SK-N-SH (cell line): ENCODE measurements around the gene HBG1. TPM values are rescaled to one million over a fixed set of nuclear protein-coding genes. Genes with fewer than 3 reads are reported as not detected.

Experiments used
- CTCF ChIA-PET: fragments of 300-600, 350-600 bp; formaldehyde crosslinking; extraction: SDS; loops from one replicate; lab custom pipeline; 2021; lab: Yijun Ruan, JAX
- POLR2A ChIA-PET: fragments of 350-600 bp; sonication (Branson Sonifier 250); formaldehyde crosslinking; extraction: SDS; loops from one replicate; lab custom pipeline; 2020; ENCODE audit warnings: antibody characterized with exemption, inconsistent platforms; lab: Yijun Ruan, JAX
- DNase-seq: peaks from one replicate; pipeline ENCODE4 v3.0.0; 2012
- H2AFZ ChIP-seq: fragments of 200-600 bp; sonication (generic); 2 replicates; pipeline ENCODE4 v1.8.1; 2016; ENCODE audit warnings: antibody characterized with exemption, mild to moderate bottlenecking, low read depth
- H3F3A ChIP-seq: fragments of 200-600 bp; sonication (generic); replicated peaks from 2 replicates; pipeline ENCODE3; 2016; ENCODE audit warnings: antibody characterized with exemption, mild to moderate bottlenecking; ENCODE audit not compliant: insufficient read depth
- H3K27ac ChIP-seq, 2 experiments: fragments of 200-500 bp in 1 of 2; fragments of 200-600 bp in 1 of 2; sonication (Bioruptor generic) in 1 of 2; sonication (generic), shearing (Covaris generic) in 1 of 2; 2 replicates each; pipeline versions ENCODE4 v1.5.1 to v1.6.1; 2014 to 2016; ENCODE audit warnings: low read depth in 2 of 2, inconsistent platforms in 1 of 2, low read length in 1 of 2, mild to moderate bottlenecking in 1 of 2, mixed read lengths in 1 of 2
- H3K27me3 ChIP-seq: fragments of 200-600 bp; sonication (generic), shearing (Covaris generic); 2 replicates; pipeline ENCODE4 v1.6.1; 2016; ENCODE audit warnings: mixed run types; ENCODE audit not compliant: insufficient read depth
- H3K36me3 ChIP-seq, 2 experiments: fragments of 200-500 bp in 1 of 2; fragments of 200-600 bp in 1 of 2; sonication (Bioruptor generic) in 1 of 2; sonication (generic) in 1 of 2; replicated peaks in 1 of 2; 2 replicates each; pipeline versions ENCODE3 to v1.5.1; 2014 to 2016; ENCODE audit warnings: low read length in 1 of 2, mild to moderate bottlenecking in 1 of 2; ENCODE audit not compliant: insufficient read depth in 2 of 2, control insufficient read depth in 1 of 2
- H3K4me1 ChIP-seq, 2 experiments: fragments of 200-500 bp in 1 of 2; fragments of 200-600 bp in 1 of 2; sonication (Bioruptor generic) in 1 of 2; sonication (generic), shearing (Covaris generic) in 1 of 2; 2 replicates each; pipeline versions ENCODE4 v1.5.1 to v1.6.1; 2014 to 2016; ENCODE audit warnings: low read depth in 1 of 2, low read length in 1 of 2, mixed run types in 1 of 2; ENCODE audit not compliant: insufficient read depth in 2 of 2, control insufficient read depth in 1 of 2
- H3K4me2 ChIP-seq: fragments of 200-600 bp; sonication (generic), shearing (Covaris generic); 2 replicates; pipeline ENCODE4 v1.6.1; 2017; ENCODE audit warnings: mixed run types
- H3K4me3 ChIP-seq, 2 experiments: fragments of 200-500 bp in 1 of 2; fragments of 200-600 bp in 1 of 2; sonication (Bioruptor generic) in 1 of 2; sonication (generic), shearing (Covaris generic) in 1 of 2; 2 replicates each; pipeline versions ENCODE4 v1.5.1 to v1.8.1; 2014 to 2016; ENCODE audit warnings: low read depth in 2 of 2, inconsistent platforms in 1 of 2, low read length in 1 of 2, mild to moderate bottlenecking in 1 of 2, mixed read lengths in 1 of 2, moderate library complexity in 1 of 2
- H3K79me2 ChIP-seq: fragments of 200-600 bp; sonication (generic); 2 replicates; pipeline ENCODE4 v1.8.1; 2017; ENCODE audit warnings: mild to moderate bottlenecking; ENCODE audit not compliant: insufficient read depth
- H3K9ac ChIP-seq: fragments of 200-600 bp; sonication (generic); 2 replicates; pipeline ENCODE4 v1.6.1; 2017; ENCODE audit warnings: mixed run types
- H3K9me2 ChIP-seq: fragments of 200-600 bp; sonication (generic); 2 replicates; pipeline ENCODE4 v1.6.1; 2017; ENCODE audit warnings: mixed run types
- H3K9me3 ChIP-seq: fragments of 200-600 bp; sonication (generic); 2 replicates; pipeline ENCODE4 v1.6.1; 2017; ENCODE audit warnings: mixed run types, mild to moderate bottlenecking, moderate library complexity
- H4K20me1 ChIP-seq: fragments of 200-600 bp; sonication (generic); 2 replicates; pipeline ENCODE4 v1.6.1; 2017; ENCODE audit warnings: mild to moderate bottlenecking, mixed run types; ENCODE audit not compliant: insufficient read depth
- EP300 ChIP-seq, 2 experiments: IDR thresholded peaks; 2 replicates each; pipeline versions ENCODE4 v1.4.0 to v1.6.1; 2012; ENCODE audit warnings: borderline replicate concordance in 1 of 2, low read depth in 1 of 2, low read length in 1 of 2
- FOXM1 ChIP-seq: IDR thresholded peaks from 2 replicates; pipeline ENCODE4 v1.4.0; 2012; ENCODE audit warnings: low read depth, mild to moderate bottlenecking
- MEF2A ChIP-seq: IDR thresholded peaks from 2 replicates; pipeline ENCODE4 v1.4.0; 2012; ENCODE audit warnings: low read depth, borderline replicate concordance
- NRF1 ChIP-seq: IDR thresholded peaks from 2 replicates; pipeline ENCODE4 v1.6.1; 2012; ENCODE audit warnings: low read depth, mild to moderate bottlenecking, low read length
- POLR2AphosphoS5 ChIP-seq: IDR thresholded peaks from 2 replicates; pipeline ENCODE4 v1.6.1; 2012; ENCODE audit warnings: low read depth, low read length
- RCOR1 ChIP-seq: fragments of 150-350 bp; IDR thresholded peaks from 2 replicates; pipeline ENCODE4 v1.6.1; 2017; ENCODE audit warnings: antibody characterized with exemption, low read length
- SIN3A ChIP-seq: IDR thresholded peaks from 2 replicates; pipeline ENCODE4 v1.6.1; 2012; ENCODE audit warnings: low read depth, mild to moderate bottlenecking, low read length, moderate library complexity, borderline replicate concordance
- TAF1 ChIP-seq: IDR thresholded peaks from 2 replicates; pipeline ENCODE4 v1.6.1; 2012; ENCODE audit warnings: low read depth, mild to moderate bottlenecking, low read length, moderate library complexity, borderline replicate concordance
- TCF12 ChIP-seq: IDR thresholded peaks from 2 replicates; pipeline ENCODE4 v1.4.0; 2012
- YY1 ChIP-seq: IDR thresholded peaks from 2 replicates; pipeline ENCODE4 v1.4.0; 2012; ENCODE audit warnings: low read depth, mild to moderate bottlenecking
- WGBS: methylation state at CpG from one replicate; pipeline ENCODE4 v1.1.6; 2017; ENCODE audit warnings: low lambda C conversion rate; 5-methylcytosine and 5-hydroxymethylcytosine counted together
- polyA plus RNA-seq, 3 experiments: library from polyadenylated mRNA; depleted of rRNA; stranded (reverse); fragments of >200 nt; gene quantifications; 2 replicates each; pipeline ENCODE4 v1.2.3, GENCODE V29; 2012
- TF ChIP-seq, protein P1 (sequence below): fragments of 150-350 bp; IDR thresholded peaks from 2 replicates; pipeline ENCODE4 v1.6.1; 2016; ENCODE audit warnings: mild to moderate bottlenecking, low read depth, low read length
- TF ChIP-seq, protein P2 (sequence below): fragments of 150-350 bp; IDR thresholded peaks from 2 replicates; pipeline ENCODE4 v1.6.1; 2017; ENCODE audit warnings: antibody characterized with exemption, low read length, low read depth, borderline replicate concordance
- TF ChIP-seq, protein P3 (sequence below): IDR thresholded peaks from 2 replicates; pipeline ENCODE4 v1.4.0; 2012; ENCODE audit warnings: low read depth, borderline replicate concordance
- TF ChIP-seq, protein P4 (sequence below): IDR thresholded peaks from 2 replicates; pipeline ENCODE4 v1.4.0; 2012; ENCODE audit warnings: low read depth
- TF ChIP-seq, protein P5 (sequence below): IDR thresholded peaks from 2 replicates; pipeline ENCODE4; 2012

The HBG1 gene
- polyA plus RNA-seq, 1 of the 3 experiments (the other 2 are of a cell fraction) = not detected

DNA sequence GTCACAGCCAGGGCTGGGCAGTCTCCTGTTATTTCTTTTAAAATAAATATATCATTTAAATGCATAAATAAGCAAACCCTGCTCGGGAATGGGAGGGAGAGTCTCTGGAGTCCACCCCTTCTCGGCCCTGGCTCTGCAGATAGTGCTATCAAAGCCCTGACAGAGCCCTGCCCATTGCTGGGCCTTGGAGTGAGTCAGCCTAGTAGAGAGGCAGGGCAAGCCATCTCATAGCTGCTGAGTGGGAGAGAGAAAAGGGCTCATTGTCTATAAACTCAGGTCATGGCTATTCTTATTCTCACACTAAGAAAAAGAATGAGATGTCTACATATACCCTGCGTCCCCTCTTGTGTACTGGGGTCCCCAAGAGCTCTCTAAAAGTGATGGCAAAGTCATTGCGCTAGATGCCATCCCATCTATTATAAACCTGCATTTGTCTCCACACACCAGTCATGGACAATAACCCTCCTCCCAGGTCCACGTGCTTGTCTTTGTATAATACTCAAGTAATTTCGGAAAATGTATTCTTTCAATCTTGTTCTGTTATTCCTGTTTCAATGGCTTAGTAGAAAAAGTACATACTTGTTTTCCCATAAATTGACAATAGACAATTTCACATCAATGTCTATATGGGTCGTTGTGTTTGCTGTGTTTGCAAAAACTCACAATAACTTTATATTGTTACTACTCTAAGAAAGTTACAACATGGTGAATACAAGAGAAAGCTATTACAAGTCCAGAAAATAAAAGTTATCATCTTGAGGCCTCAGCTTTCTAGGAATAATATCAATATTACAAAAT is 38.6 kb upstream of the HBG1 start (continued):
- TF ChIP-seq, protein P1, sequence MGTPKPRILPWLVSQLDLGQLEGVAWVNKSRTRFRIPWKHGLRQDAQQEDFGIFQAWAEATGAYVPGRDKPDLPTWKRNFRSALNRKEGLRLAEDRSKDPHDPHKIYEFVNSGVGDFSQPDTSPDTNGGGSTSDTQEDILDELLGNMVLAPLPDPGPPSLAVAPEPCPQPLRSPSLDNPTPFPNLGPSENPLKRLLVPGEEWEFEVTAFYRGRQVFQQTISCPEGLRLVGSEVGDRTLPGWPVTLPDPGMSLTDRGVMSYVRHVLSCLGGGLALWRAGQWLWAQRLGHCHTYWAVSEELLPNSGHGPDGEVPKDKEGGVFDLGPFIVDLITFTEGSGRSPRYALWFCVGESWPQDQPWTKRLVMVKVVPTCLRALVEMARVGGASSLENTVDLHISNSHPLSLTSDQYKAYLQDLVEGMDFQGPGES = no peak
- TF ChIP-seq YY1 (no peak), TCF12 (no peak), FOXM1 (no peak), RCOR1 (no peak), POLR2AphosphoS5 (no peak)
- TF ChIP-seq, protein P2, sequence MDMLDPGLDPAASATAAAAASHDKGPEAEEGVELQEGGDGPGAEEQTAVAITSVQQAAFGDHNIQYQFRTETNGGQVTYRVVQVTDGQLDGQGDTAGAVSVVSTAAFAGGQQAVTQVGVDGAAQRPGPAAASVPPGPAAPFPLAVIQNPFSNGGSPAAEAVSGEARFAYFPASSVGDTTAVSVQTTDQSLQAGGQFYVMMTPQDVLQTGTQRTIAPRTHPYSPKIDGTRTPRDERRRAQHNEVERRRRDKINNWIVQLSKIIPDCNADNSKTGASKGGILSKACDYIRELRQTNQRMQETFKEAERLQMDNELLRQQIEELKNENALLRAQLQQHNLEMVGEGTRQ = no peak
- TF ChIP-seq, protein P3, sequence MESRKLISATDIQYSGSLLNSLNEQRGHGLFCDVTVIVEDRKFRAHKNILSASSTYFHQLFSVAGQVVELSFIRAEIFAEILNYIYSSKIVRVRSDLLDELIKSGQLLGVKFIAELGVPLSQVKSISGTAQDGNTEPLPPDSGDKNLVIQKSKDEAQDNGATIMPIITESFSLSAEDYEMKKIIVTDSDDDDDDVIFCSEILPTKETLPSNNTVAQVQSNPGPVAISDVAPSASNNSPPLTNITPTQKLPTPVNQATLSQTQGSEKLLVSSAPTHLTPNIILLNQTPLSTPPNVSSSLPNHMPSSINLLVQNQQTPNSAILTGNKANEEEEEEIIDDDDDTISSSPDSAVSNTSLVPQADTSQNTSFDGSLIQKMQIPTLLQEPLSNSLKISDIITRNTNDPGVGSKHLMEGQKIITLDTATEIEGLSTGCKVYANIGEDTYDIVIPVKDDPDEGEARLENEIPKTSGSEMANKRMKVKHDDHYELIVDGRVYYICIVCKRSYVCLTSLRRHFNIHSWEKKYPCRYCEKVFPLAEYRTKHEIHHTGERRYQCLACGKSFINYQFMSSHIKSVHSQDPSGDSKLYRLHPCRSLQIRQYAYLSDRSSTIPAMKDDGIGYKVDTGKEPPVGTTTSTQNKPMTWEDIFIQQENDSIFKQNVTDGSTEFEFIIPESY = no peak

DNA sequence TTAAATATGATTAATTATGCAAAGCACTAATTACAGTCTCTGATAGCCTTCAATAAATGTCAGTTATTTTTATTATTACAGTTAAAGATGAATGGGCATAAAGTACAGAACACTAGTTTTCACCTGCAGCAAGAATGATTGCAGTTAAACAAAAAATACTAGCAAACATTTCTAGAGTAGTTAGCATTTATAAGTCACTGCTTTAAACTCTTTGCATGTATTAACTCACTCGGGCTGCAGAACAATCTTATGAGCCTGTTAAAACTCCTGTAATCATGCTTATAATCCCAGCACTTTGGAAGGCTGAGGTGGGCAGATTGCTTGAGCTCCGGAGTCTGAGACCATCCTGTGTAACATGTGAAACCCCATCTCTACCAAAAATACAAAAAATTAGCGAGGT is 37.2 kb upstream of the HBG1 start:
- Histone ChIP-seq H3K9me2 (no peaks in the 10 kb centered on the region), H3K4me1 (no peaks in the 10 kb centered on the region), H4K20me1 (no peaks in the 10 kb centered on the region), H3K27ac (no peak overlapping the region), H3K36me3 (no peaks in the 10 kb centered on the region), H3K4me2 (no peak overlapping the region), H2AFZ (no peak overlapping the region), H3K27me3 (no peaks in the 10 kb centered on the region), H3K79me2 (no peaks in the 10 kb centered on the region), H3K4me3 (no peak overlapping the region), H3F3A (no peaks in the 10 kb centered on the region), H3K9ac (no peak overlapping the region), H3K9me3 (no peaks in the 10 kb centered on the region)
- POLR2A ChIA-PET = no interaction called here
- TF ChIP-seq POLR2AphosphoS5 = no peak
- TF ChIP-seq NRF1 = no peak
- TF ChIP-seq, protein P3 = no peak
- TF ChIP-seq TAF1 = no peak
- TF ChIP-seq, protein P4, sequence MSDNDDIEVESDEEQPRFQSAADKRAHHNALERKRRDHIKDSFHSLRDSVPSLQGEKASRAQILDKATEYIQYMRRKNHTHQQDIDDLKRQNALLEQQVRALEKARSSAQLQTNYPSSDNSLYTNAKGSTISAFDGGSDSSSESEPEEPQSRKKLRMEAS = no peak
- TF ChIP-seq TCF12 = no peak
- no peak for TF ChIP-seq EP300 (IDR thresholded peaks at IDR 0.05; ENCODE audit: borderline replicate concordance in 1 of 2, low read depth in 1 of 2, low read length in 1 of 2)
- TF ChIP-seq MEF2A = no peak
- no peak for TF ChIP-seq RCOR1
- TF ChIP-seq SIN3A = no peak
- TF ChIP-seq FOXM1 = no peak
- TF ChIP-seq, protein P5, sequence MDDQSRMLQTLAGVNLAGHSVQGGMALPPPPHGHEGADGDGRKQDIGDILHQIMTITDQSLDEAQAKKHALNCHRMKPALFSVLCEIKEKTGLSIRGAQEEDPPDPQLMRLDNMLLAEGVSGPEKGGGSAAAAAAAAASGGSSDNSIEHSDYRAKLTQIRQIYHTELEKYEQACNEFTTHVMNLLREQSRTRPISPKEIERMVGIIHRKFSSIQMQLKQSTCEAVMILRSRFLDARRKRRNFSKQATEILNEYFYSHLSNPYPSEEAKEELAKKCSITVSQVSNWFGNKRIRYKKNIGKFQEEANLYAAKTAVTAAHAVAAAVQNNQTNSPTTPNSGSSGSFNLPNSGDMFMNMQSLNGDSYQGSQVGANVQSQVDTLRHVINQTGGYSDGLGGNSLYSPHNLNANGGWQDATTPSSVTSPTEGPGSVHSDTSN = no peak
- DNase-seq = no peak
- WGBS = 3% methylated on average over 3 of the region's 3 CpGs
- CTCF ChIA-PET = no interaction called here
